C4-2B (cell line): ENCODE data around the gene FBF1.
"Not testable (repeated sequence)": the region's sequence is repeated elsewhere in the genome, so short reads cannot be mapped to it uniquely, and the experiment has no call there.

Experiments used
- H3K27ac ChIP-seq: fragments of 450-650 bp; 2 replicates; pipeline ENCODE4 v1.5.1; 2017
- ZFX ChIP-seq: fragments of 450-650 bp; IDR thresholded peaks from 2 replicates; pipeline ENCODE4 v1.6.1; 2017
- TF ChIP-seq, protein P1 (sequence below): fragments of 450-650 bp; conservative IDR thresholded peaks from 2 replicates; pipeline ENCODE4 v1.5.1; 2017; ENCODE audit warnings: mild to moderate bottlenecking

Gene FBF1

DNA sequence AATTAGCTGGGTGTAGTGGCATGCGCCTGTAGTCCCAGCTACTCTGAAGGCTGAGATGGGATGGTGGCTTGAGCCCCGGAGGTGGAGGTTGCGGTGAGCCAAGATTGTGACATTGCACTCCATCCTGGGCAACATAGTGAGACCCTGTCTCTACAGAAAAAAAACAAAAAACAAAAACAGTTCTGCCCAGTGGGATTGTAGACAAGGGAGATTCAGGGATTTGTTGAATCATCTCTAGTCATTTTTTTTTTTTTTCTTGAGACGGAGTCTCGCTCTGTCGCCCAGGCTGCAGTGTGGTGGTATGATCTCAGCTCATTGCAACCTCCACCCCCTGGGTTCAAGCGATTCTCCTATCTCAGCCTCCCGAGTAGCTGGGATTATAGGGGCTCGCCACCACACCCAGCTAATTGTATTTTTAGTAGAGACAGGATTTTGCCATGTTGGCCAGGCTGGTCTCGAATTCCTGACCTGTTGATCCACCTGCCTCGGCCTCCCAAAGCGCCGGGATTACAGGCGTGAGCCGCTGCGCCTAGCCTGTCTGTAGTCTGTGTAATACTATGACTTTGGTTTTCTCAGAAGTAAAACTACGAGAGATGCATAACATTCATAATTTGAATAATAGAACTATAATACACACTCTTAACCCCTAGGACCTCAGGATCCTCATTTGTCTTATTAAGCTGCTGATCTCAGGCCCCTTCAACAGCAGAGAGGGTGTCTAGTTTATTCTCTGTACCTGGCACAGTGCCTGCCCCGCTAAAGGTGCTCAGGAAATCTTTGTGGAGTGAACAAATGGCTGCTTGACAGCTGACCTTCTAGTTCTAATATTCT lies 39.6 kb upstream of the FBF1 start:
- H3K27ac ChIP-seq = peak overlapping the region; percentile 92
- TF ChIP-seq, protein P1, sequence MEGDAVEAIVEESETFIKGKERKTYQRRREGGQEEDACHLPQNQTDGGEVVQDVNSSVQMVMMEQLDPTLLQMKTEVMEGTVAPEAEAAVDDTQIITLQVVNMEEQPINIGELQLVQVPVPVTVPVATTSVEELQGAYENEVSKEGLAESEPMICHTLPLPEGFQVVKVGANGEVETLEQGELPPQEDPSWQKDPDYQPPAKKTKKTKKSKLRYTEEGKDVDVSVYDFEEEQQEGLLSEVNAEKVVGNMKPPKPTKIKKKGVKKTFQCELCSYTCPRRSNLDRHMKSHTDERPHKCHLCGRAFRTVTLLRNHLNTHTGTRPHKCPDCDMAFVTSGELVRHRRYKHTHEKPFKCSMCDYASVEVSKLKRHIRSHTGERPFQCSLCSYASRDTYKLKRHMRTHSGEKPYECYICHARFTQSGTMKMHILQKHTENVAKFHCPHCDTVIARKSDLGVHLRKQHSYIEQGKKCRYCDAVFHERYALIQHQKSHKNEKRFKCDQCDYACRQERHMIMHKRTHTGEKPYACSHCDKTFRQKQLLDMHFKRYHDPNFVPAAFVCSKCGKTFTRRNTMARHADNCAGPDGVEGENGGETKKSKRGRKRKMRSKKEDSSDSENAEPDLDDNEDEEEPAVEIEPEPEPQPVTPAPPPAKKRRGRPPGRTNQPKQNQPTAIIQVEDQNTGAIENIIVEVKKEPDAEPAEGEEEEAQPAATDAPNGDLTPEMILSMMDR = no peak
- no peak for TF ChIP-seq ZFX

DNA sequence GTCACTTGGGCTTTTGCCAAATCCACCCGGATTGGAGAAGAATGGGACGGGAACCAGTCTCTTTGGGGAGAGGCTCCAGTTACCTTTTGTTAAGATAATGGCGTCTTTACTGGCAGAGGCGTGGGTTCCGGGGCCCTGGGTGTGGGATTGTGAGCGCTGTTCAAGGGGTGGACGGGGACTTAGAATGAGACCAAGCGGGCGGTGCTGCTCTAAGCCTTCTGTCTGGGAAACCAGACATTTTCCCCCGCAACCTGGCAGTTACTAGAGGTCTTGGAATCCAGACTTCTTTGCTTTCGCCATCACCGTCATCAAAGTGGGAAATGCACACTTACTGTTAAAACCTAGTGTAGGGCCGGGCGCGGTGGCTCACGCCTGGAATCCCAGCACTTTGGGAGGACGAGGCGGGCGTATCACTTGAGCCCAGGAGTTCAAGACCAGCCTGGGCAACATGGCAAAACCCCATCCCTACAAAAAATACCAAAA lies 38.9 kb upstream of the FBF1 start:
- H3K27ac ChIP-seq = peak overlapping the region; percentile 92
- TF ChIP-seq, protein P1 = no peak

DNA sequence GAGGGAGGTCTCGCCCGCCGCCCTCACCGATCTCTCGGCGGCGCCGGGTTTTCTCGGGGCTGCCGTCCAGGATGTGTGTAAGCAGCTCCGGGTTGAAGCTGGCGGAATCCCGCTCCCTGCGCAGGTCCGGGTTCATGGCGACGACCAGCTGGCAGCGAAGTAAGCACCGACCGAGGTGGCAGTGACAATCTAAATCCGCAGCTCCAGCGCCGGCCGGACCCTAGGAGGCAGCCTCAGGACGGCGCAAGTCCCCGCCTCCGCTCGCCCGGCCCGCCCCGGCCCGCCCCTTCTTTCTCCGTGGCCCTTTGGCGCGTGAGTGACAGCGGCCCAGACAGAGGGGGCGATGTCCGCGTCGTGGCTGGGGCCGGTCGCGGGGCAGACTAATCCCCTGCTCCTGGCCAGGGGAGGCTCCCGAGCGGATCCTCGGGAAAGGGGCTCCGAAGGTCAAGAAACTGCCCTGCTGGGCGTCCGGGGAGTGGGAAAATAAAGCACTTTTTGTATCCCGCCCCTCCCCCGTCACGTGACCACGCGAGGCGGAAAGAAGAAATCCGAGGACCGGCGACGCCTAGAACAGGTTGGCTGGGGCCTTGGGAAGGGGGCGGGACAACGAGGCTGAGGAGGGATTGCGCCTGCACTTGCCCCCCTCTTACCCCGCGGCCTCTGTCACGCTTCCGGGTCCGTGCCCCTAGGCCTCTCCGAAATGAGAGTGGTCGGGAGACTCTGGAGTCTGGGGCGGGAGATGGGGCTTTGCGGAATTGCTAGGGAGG lies 38.3 kb upstream of the FBF1 start, which contains the start of the genes ACOX1 and TEN1:
ACOX1 (minus strand) TSS at position 229 of the 767 bp plus-strand sequence; CDS start at position 136, 93 bp downstream.
TEN1 (plus strand) TSS at position 303 of the 767 bp plus-strand sequence. CDS start 6,953 bp downstream, outside the sequence.
- H3K27ac ChIP-seq = peak within 1 kb of the TSS; percentile 92
- TF ChIP-seq, protein P1 = no peak; the same call in 1 of the 2 replicates
- no peak; the same call in 1 of the 2 replicates for TF ChIP-seq ZFX

DNA sequence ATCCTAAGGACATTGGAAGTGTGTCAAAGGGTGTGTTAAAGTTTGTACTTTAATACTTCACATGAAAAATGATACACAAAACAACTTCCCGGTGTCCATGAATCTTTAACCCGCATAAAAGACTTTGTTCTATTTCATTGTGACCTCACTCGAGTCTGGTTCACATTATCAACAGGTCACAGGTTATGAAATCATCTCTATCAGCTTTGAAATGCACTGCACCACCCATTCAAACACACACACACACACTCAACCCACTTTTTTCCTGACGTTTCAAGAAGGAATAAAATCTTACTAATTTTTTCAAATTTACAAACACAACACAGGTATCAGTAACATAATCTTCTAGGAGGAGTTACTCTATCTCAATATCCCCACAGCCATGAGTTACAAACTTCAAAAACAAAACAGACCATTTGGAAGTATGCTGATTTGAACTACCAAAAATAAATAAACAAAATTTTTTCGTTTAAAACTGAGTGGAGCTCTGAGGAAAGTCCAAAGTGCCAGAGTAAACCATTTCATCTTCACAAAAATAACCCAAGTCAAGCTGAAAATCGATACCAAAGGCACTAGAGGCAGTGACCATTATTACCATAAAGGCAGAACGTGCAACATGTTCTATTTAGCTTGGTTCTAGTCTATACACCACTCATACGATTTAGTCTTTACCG lies 35.5 kb upstream of the FBF1 start:
- TF ChIP-seq ZFX = no peak
- TF ChIP-seq, protein P1 = no peak
- no peak overlapping the region for H3K27ac ChIP-seq

DNA sequence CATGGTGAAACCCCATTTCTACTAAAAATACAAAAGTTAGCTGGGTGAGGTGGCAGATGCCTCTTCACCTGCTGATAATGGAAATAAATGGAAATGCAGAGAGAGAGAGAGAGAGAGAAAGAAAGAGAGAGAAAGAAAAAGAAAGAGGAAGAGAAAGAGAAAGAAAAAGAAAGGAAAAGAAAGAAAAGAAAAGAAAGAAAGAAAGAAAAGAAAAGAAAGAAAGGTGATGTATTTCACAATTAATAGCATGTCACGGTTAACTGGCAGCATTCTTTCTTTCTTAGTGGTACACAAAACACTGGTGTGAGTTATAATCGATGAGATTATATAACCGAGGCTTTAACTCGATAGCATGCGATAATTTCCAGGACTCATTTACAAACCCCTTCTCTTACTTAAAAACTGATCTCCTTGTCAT lies 34.9 kb upstream of the FBF1 start:
- TF ChIP-seq, protein P1 = no peak
- no peak overlapping the region for H3K27ac ChIP-seq

DNA sequence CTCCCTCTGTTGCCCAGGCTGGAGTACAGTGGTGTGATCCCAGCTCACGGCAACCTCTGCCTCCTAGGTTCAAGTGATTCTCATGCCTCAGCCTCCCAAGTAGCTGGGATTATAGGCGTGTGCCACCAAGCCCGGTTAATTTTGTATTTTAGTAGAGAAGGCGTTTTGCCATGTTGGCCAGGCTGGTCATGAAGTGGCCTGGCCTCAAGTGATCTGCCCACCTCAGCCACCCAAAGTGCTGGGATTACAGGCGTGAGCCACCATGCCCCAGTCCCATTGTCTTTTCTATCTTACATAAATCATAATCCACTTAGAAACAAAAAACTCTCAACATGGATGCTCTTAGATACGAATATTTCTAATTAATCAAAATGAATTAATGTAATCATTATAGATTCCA lies 34.3 kb upstream of the FBF1 start:
- H3K27ac ChIP-seq = not testable (repeated sequence)

DNA sequence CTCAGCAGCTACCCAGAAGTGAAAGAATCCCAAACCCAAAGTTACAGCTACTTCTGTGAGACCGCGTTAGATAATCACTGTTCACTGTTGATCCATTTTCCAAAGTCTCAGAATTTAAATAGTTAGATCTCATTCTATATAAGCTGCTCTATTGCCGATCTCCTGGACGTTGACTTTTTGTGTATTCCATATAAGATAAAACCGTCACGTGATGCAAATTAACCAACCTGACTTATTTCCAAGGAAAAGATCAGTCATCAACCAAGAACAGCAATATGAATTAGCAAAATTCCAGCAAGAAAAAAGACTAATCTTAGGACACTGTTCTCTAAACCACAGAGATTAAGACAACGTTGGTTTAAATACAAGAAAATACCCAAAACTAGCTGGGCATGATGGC lies 29.8 kb upstream of the FBF1 start:
- TF ChIP-seq, protein P1 = no peak
- no peak for TF ChIP-seq ZFX
- no peak overlapping the region for H3K27ac ChIP-seq
